Astrocyte of the cerebellum (primary cell): Measurements from ENCODE around the gene TPI1.

Source experiments
- DNase-seq: peaks from one replicate; pipeline ENCODE4 v3.0.0-alpha.2; 2011; ENCODE audit warnings: low read depth
- H3K4me3 ChIP-seq: 2 replicates; pipeline ENCODE4 v1.5.1; 2011; ENCODE audit warnings: mild to moderate bottlenecking, low read depth, low read length, moderate library complexity
- CTCF ChIP-seq: IDR thresholded peaks from 2 replicates; pipeline ENCODE4 v1.5.1; 2012; ENCODE audit warnings: low read length, low read depth, moderate library complexity, mild to moderate bottlenecking; ENCODE audit errors: missing control alignments
- in situ Hi-C: cut with HindIII; loops from 2 replicates; pipeline ENCODE4 v1.10.0; 2017; ENCODE audit warnings: low sequenced_read_pairs

Gene TPI1

GRCh38 chr12:6867413-6868210 is at the start of gene TPI1:
Gene TPI1 (plus strand): TSS chr12:6867531. CDS start chr12:6867567, 36 bp downstream.
- peak; percentile 33 for DNase-seq
- in situ Hi-C loops: no loop called here
- no peak for TF ChIP-seq CTCF
- peak within 1 kb of the TSS; percentile 90 for H3K4me3 ChIP-seq

- in situ Hi-C loops: no loop called here
- DNase-seq: no peak
- no peak for TF ChIP-seq CTCF
- H3K4me3 ChIP-seq: no peak overlapping the region
These were observed 49.6 kb upstream of the TPI1 start for GRCh38 chr12:6817662-6818157.

GRCh38 chr12:6818222-6818621 is 49.1 kb upstream of the TPI1 start:
- H3K4me3 ChIP-seq: no peak overlapping the region
- DNase-seq: no peak
- in situ Hi-C loops: no loop called here
- no peak for TF ChIP-seq CTCF

- TF ChIP-seq CTCF: no peak
- in situ Hi-C loops: no loop called here
- no peak for DNase-seq
- no peak overlapping the region for H3K4me3 ChIP-seq
These were observed 48.7 kb upstream of the TPI1 start for GRCh38 chr12:6818645-6819044.

GRCh38 chr12:6819106-6820030 is 48.0 kb upstream of the TPI1 start:
- no peak for DNase-seq
- H3K4me3 ChIP-seq: no peak overlapping the region
- no peak for TF ChIP-seq CTCF
- in situ Hi-C loops: no loop called here

GRCh38 chr12:6820166-6820565 is 47.2 kb upstream of the TPI1 start:
- H3K4me3 ChIP-seq: no peak overlapping the region
- in situ Hi-C loops: no loop called here
- TF ChIP-seq CTCF: no peak

More at GRCh38 chr12:6820166-6820565, 47.2 kb upstream of the TPI1 start:
- no peak for DNase-seq
